ENCODE data around the gene EGFL7.
"Not testable (repeated sequence)": the region's sequence is repeated elsewhere in the genome, so short reads cannot be mapped to it uniquely, and the experiment has no call there.

EGFL7 gene

DNA sequence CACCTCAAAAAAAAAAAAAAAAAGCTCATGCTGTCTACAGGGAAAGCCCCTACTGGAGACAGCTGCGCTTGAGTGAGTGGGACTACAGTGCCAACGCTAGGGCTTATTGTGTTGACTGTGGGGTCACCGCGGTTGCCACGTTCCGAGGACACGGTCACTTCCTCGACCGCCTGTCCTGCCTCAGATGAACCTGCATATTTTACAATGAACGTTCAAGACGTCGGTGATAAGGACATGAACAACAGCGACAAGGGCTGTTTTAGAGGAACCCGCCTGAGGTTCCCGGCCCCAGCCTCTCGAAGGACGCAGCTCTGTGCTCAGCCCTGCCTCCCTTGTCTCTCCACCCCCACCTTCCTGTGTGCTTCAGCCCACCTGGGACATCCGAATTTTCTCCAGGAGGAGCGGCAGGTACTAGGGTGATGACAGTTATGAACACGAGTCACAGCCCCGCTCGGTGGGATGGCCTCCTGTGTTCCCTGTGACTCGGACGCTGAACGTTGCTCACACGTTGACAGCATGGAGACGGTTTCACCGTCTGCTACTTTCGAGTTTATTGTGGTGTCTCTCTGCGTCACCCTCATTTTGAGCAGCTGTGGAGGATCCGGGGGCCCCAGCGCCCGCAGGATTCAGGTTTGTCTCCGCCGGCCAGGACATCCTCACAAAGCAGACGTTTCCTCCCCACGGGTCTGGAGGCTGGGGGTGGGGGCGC lies 38.4 kb downstream of the EGFL7 start:
- DNase-seq, result peak; percentile 51 to 74

GRCh38 chr9:136701668-136702053 lies 38.9 kb downstream of the EGFL7 start:
- DNase-seq, result no peak

DNA sequence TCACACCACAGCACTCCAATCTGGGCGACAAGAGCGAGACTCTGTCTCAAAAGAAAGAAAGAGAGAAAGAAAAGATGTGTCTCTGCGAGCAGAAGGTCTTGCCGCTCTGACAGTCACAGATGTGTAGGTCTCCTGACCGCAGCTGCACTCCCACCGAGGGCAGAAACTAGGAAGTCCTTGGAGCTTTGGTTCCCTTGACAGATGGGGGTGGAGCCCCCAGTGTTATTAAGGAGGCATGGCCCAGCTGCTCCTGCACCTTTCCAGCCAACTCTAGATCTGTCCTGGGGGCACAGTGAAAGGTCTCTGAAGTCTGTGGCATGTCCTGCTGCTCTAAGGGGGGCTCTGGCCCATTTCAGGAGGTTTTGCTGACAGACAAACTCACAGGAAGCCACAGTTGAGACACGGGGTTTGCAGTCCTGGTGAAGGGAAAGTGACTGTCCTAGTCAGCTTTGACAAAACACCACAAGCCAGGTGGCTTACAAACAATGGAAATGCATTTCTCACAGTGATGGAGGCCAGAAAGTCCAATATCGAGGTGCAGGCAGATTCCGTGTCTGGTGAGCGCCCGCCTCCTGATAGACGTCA lies 40.7 kb downstream of the EGFL7 start:
- DNase-seq, result peak in 1 of 2 donors; percentile 37

DNA sequence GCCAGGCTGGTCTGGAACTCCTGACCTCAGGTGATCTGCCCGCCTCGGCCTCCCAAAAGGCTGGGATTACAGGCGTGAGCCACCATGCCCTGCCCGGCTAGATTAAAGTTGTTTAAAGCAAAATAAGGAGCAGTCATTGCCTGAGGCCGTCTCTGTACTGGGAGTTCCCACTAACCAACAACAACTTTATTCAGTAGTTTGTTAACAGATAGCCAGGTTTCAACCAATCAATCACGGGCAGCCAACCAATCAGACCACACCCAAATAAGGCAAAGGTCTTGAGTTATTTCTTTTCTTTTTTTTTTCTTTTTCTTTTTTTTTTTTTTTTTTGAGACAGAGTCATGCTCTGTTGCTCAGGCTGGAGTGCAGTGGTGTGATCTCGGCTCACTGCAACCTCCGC lies 42.0 kb downstream of the EGFL7 start:
- DNase-seq, result not testable (repeated sequence)

DNA sequence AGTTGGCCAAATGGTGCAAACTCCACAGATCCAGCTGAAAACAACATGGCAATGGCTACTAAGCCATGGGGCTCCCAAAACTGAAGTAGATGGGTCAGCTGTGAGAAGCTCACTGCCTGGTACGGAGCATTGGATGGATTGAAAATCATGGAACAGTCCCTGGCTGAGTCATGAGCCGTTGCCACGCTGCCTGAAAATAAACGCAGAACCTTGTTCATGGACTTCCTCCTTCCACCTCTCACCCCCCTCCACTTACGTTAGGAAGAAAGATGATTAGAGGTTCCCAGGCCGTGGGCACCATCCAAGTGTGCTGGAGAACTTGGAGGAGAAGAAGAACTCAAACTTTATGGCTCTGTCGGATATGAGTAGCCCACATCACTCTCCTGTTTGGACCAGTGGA lies 42.8 kb downstream of the EGFL7 start:
- DNase-seq, result peak in 1 of 2 donors; percentile 39

- DNase-seq, result no peak
These were observed 44.3 kb downstream of the EGFL7 start for GRCh38 chr9:136707011-136707410.

- DNase-seq, result no peak
These were observed 45.3 kb downstream of the EGFL7 start for GRCh38 chr9:136707849-136708517.

GRCh38 chr9:136709454-136710109 lies 46.9 kb downstream of the EGFL7 start:
- no peak for DNase-seq

GRCh38 chr9:136710543-136710942 lies 47.8 kb downstream of the EGFL7 start:
- DNase-seq, result no peak

GRCh38 chr9:136711219-136711648 lies 48.5 kb downstream of the EGFL7 start:
- not testable (repeated sequence) for DNase-seq

DNA sequence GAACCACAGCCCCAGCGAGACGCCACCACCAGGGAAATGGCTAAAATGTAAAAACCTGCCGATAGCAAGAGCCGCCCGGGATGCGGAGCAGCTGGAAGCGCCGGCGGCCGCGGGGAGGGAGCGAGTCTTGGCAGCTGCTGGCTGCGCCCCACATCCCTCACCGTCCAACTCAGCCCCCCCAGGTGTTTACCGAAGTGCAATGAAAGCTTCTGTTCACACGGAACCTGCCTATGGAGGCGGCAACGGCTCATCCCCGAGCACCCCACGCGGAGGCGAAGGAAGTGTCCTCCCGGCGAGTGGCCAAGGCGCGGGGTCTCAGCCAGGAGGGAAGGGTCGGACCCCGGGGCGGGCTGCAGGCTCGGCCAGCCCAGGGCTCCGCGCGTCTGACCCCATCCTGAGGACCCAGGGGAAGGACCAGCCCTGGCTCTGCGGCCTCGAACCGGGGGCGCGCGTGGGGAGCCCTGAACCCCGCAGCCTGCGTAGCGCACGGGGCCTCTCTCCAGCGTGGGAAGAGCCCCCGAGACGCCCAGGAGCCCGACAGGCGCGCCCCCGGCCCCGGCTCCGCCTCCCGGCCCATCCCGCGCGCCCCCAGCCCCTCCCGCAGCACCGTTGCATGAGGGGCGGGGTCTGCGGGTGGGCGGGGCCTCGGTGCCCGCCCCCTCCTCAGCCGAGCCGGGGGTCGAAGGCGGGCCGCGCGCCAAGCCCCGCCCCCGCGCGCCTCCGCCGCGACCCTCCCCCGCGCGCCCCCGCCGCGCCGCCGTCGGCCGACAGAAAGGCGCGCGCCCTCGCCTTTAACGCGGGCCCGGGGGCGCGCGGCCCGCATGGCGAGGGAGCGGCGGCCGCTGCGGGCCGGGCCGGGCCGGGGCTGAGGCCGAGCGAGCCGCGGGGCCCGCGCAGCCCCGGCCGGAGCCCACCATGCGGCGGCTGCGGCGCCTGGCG lies 49.3 kb downstream of the EGFL7 start, which contains the start of gene DIPK1B:
Gene DIPK1B (plus strand): TSS at position 822 of the 939 bp plus-strand sequence. CDS start 94 bp downstream, at position 916.
- no peak for DNase-seq

DNA sequence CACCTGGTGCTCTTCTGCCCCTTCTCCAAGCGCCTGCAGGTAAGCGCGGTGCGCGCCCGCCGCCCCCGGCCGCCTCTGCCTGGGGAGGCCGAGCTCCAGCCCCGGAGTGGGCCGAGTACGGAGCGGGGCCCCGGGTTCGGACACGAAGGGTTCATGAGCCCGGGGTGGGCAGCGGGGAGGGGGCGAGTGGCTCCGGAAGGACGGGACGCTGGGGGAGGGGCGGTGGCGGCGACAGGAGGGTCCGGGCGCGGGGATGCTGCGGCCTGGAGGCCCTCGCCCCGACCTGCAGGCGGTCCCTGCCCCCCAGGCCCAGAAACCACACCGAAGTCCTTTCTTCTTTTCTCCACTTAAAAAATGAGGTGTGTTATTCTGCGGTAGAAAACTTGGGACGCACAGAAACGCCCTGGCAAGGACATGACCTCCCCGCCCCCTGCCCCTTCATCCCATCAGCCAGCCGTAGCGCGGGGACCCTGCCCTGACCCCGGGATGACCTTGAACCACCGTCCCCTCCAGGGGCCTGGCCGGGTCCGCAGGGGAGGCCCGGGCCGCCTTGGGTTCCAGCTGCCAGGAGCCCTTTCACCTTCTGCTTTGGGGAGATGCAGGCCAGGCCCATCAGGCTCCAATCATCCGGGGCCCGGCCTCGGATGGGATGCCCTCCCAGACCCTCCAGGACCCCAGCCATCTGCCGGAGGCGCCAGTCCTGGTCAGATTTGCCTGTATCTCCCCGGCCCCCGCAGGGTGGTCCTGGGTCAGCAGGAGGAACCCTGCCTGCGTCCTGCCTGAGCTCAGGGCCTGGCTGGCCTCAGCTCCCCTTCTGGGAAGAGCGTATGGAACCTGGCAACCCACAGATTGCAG lies 50.2 kb downstream of the EGFL7 start:
- DNase-seq, result no peak

GRCh38 chr9:136713550-136713949 lies 50.8 kb downstream of the EGFL7 start:
- no peak for DNase-seq

GRCh38 chr9:136714096-136714892 lies 51.6 kb downstream of the EGFL7 start:
- DNase-seq, result no peak

DNA sequence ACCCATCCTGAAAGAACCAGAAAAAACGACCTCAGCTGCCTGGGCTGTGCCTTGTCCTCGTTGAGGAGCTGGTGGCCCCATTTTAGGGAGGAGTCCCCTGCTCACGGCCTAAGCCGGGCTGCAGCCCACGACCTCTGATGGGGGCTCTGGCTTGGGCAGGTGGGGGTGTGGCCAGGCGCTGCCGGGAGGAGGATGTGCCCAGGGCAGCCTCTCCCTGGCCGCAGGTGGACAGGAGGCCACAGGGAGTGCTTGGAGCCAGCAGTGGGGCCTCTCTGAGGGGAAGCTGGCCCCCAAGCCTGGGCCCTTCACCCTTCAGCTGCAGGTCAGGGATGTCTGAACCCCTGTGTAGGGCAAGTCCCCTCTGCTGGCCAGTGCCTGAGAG lies 52.2 kb downstream of the EGFL7 start:
- DNase-seq, result no peak

DNA sequence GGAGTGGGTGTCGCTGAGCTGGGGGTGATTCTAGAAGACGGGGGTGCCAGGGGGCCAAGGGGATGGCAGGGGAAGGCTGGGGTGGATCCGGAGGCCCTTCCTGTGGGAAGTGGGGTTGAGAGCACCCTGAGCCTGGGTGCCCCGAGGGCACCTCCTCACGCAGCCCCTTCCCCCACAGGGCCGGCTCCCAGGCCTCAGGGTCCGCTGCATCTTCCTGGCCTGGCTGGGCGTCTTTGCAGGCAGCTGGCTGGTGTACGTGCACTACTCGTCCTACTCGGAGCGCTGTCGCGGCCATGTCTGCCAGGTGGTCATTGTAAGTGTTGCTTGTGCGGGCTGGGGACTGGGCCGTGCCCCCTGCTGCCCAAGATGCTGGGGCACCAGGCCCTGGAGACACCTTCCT lies 54.7 kb downstream of the EGFL7 start:
- DNase-seq, result no peak

DNA sequence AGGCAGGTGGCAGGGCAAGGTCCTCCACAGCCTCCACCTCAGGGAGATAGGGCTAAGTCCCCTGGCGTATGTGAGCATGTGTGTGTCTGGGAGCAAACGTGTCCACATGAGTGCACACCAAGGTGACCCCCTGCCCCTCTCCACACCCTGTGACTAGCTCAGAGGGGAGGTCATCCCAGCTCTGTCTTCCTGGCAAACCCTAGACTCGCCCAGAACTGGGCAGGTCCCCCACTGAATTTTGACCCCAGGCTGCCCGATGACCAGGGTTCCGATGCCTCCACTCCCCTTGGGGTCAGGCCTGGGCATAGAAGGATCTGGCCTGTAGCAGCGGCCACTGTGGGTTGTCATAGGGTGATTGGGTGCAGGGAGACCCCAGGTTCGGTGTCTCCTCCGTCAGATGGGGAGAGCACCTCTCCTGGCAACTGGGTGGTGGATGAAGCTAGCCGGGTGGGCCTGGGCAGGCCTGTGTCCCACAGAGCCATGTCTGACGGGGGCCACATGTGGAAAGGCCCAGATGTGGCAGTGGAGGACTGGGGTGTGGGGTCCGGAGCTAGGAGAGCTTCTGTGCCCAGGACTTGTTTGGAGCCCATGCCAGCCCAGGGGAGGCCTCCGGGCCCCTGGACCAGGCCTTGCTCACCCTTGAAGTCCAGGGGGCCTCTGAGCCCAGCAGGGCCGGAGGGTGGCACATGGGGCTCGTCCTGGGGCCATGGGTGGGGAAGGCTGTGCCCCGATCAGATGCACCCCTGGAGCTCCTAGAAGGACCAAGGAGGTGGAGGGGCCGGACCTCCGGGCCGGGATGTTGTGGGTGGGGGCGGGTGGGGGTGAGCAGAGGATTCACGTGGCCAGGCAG lies 55.9 kb downstream of the EGFL7 start:
- no peak for DNase-seq

GRCh38 chr9:136719195-136719880 lies 56.6 kb downstream of the EGFL7 start:
- peak; percentile 21 to 56 for DNase-seq

Data from CD4-positive, alpha-beta T cell treated with Interleukin-1 beta for 1 hour (primary cell).